AG04450 (cell line): ENCODE results near the gene SLC44A1. TPM values are rescaled to one million over a fixed set of nuclear protein-coding genes. Genes with fewer than 3 reads are reported as not detected.

ENCODE experiments used
- CTCF ChIA-PET: fragments of 300-600, 350-600 bp; formaldehyde crosslinking; extraction: SDS; loops from one replicate; lab custom pipeline; 2022; ENCODE audit warnings: antibody characterized with exemption, inconsistent platforms; lab: Charles Lee
- POLR2A ChIA-PET: fragments of 350-600 bp; formaldehyde crosslinking; extraction: SDS; loops from one replicate; lab custom pipeline; 2021; ENCODE audit warnings: antibody characterized with exemption, inconsistent platforms; lab: Yijun Ruan, JAX
- DNase-seq: peaks from one replicate; pipeline ENCODE4 v3.0.0-alpha.2; 2011; ENCODE audit warnings: low read depth, low spot score
- H3K27ac ChIP-seq: one replicate; pipeline ENCODE4 v1.5.1; 2012; ENCODE audit warnings: low read depth, low read length, control low read depth
- H3K27me3 ChIP-seq: one replicate; pipeline ENCODE4 v1.6.0; 2012; ENCODE audit warnings: low read length; ENCODE audit not compliant: control insufficient read depth, insufficient read depth
- H3K4me3 ChIP-seq: 2 replicates; pipeline ENCODE4 v1.5.1; 2011; ENCODE audit warnings: mild to moderate bottlenecking, low read depth, low read length, control low read depth
- H3K9me3 ChIP-seq: 2 replicates; pipeline ENCODE4 v1.5.1; 2012; ENCODE audit warnings: low read length; ENCODE audit not compliant: control insufficient read depth, insufficient read depth
- CTCF ChIP-seq: IDR thresholded peaks from 2 replicates; pipeline ENCODE4 v1.5.1; 2011; ENCODE audit warnings: low read depth, low read length, control low read depth, inconsistent platforms
- polyA plus RNA-seq: library from polyadenylated mRNA; depleted of rRNA; stranded (reverse); fragments of >200 nt; gene quantifications from 2 replicates; pipeline ENCODE4 v1.2.3, GENCODE V29; 2011

Gene SLC44A1
- polyA plus RNA-seq, 1 experiment = 15.6 TPM

DNA sequence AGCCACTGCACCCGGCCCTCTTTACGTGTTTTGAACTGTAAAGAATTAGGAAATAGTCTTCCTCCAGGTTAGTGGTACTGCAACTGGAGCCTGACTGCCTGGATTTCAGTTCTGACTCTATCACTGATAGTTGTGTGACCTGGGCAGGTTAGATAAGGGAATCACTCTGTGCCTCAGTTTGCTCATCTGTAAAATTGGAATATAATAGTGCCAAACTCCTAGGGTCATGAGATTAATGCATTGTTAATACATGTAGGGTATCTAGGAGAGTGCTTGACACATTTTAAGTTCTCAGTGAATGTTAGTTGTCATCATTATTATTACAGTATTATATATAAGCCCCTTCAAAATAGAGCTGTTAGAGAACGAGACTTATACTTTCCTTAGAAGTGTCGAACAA, 130.9 kb downstream of the SLC44A1 start:
- no peak for TF ChIP-seq CTCF
- Histone ChIP-seq H3K27ac (no peak overlapping the region), H3K27me3 (no peaks in the 10 kb centered on the region), H3K9me3 (no peaks in the 10 kb centered on the region), H3K4me3 (no peak overlapping the region)
- DNase-seq = no peak
- ChIA-PET CTCF (no interaction called here), POLR2A (interaction anchor here (0.6 kb wide), 1 partner anchor 21 kb away, joined by 3 read pairs; no protein-coding TSS in a partner anchor)

DNA sequence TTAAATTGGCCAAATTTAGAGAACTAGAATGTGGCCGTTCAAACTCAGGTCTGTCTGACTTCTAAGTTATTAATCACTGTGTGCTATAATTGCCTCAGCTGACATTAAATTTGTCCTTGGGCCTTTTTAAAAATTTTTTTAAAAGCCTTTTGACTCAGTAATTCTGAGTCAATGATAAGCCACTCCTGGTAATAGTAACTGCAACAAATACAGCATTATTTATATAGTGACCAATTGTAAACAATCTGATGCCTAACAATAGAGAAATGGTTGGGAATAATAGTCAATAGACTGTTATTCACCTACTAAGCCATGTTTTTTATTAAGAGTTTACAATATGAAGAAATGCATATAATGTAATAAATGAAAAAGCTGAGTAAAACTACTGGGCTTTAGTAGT, 132.4 kb downstream of the SLC44A1 start:
- Histone ChIP-seq H3K27me3 (no peaks in the 10 kb centered on the region), H3K27ac (no peak overlapping the region), H3K9me3 (no peaks in the 10 kb centered on the region), H3K4me3 (no peak overlapping the region)
- TF ChIP-seq CTCF = no peak
- DNase-seq = no peak
- CTCF ChIA-PET = no interaction called here
- POLR2A ChIA-PET = no interaction called here

DNA sequence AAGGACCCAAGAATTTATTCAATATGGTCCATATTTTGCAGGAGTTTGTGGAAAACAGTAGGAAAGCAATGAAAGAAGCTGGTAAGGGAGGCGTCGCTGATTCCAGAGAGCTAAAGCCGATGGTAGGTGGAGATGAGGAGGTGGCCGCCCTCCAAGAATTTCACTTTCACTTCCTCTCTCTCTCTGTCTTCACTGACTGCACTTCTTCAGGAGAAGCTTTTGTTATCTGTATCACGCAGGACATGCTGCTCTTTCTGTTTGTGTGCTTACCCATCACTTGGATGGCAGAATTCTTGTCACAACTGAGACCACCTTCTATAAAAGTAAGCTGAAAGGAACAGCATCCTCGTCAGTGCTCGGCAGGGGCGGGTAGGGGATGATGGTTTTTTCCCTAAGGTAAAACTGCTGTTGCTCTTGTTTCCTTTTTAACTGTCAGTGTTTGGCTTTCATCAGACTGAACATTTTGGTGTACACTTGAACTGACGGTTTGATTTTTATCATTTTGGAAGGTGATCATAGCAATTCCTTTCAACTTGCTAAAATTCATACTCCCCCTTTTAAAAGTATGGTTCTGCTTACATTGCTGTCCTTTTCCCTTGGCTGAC, 141.0 kb downstream of the SLC44A1 start:
- ChIA-PET CTCF (no interaction called here), POLR2A (no interaction called here)
- TF ChIP-seq CTCF = no peak
- DNase-seq = no peak
- H3K9me3 ChIP-seq = no peaks in the 10 kb centered on the region
- H3K27ac ChIP-seq = no peak overlapping the region
- no peaks in the 10 kb centered on the region for H3K27me3 ChIP-seq
- no peak overlapping the region for H3K4me3 ChIP-seq

DNA sequence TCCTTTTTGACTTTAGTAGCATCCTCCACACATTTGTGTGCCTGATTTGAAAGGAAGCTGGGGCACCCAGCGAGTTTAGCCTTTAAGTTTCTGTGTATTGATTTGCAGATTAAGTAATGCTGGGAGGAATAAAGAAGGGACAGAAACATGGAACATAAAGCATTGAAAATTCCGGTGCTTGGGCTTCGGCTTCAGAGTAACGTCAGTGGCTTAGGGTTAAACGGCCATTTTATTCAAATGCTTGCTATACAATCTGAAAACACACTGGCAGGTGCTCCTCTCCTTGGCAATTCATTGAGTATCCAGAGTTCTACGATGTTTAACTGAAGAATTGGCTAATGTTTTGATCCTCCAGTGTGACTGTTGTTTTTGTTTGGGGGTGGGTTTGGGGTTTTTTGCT, 145.3 kb downstream of the SLC44A1 start:
- no peak for DNase-seq
- Histone ChIP-seq H3K4me3 (no peak overlapping the region), H3K27me3 (no peaks in the 10 kb centered on the region), H3K9me3 (no peaks in the 10 kb centered on the region), H3K27ac (no peak overlapping the region)
- ChIA-PET CTCF (interaction anchor here (0.7 kb wide), 2 partner anchors 9 to 66 kb away, joined by 4 to 5 read pairs; no protein-coding TSS in a partner anchor), POLR2A (no interaction called here)
- TF ChIP-seq CTCF = no peak

GRCh38 chr9:105390871-105391270, 146.4 kb downstream of the SLC44A1 start:
- Histone ChIP-seq H3K27ac (no peak overlapping the region), H3K9me3 (no peaks in the 10 kb centered on the region), H3K4me3 (no peak overlapping the region), H3K27me3 (no peaks in the 10 kb centered on the region)
- ChIA-PET CTCF (interaction anchor here (0.6 kb wide), 1 partner anchor 28 kb away, joined by 3 read pairs; no protein-coding TSS in a partner anchor), POLR2A (no interaction called here)
- no peak for TF ChIP-seq CTCF
- DNase-seq = no peak
